Ovary (tissue), 9 donors: ENCODE measurements around the gene CDCA4. TPM values are rescaled to one million over a fixed set of nuclear protein-coding genes. Genes with fewer than 3 reads are reported as not detected.

Experiments
- DNase-seq, 5 donors: peaks; one replicate each; pipeline ENCODE4 v3.0.0-alpha.2; 2019 to 2020
- H3K27ac ChIP-seq, 2 donors: fragments of 200-600 bp; one replicate each; pipeline versions ENCODE4 v1.5.1 to v1.8.0; 2019 to 2022
- H3K27me3 ChIP-seq: fragments of 200-600 bp; one replicate; pipeline ENCODE4 v1.8.0; 2022
- H3K36me3 ChIP-seq: fragments of 200-600 bp; sonication (generic); one replicate; pipeline ENCODE4 v1.5.1; 2019
- H3K4me1 ChIP-seq: one replicate; pipeline ENCODE4 v1.8.1; 2013; ENCODE audit warnings: mild to moderate bottlenecking, moderate library complexity; ENCODE audit not compliant: insufficient read depth
- H3K4me3 ChIP-seq: fragments of 200-600 bp; sonication (generic); one replicate; pipeline ENCODE4 v1.5.1; 2017
- H3K9me3 ChIP-seq, 2 donors: fragments of 200-600 bp in 1 of 2; sonication (generic) in 1 of 2; one replicate each; pipeline versions ENCODE4 v1.5.1 to v1.8.1; 2013 to 2019; ENCODE audit warnings: mild to moderate bottlenecking in 1 of 2, moderate library complexity in 1 of 2
- EP300 ChIP-seq: sonication (generic); formaldehyde crosslinking; IDR thresholded peaks from one replicate; pipeline ENCODE4 v1.6.1; 2017; ENCODE audit warnings: antibody characterized with exemption
- POLR2A ChIP-seq: fragments of 450-650 bp; IDR thresholded peaks from one replicate; pipeline ENCODE4 v1.6.1; 2017; ENCODE audit warnings: antibody characterized with exemption, mild to moderate bottlenecking, moderate library complexity
- WGBS, 3 donors: extraction: QIAGEN DNeasy Blood & Tissue Kit in 1 of 3; methylation state at CpG; one replicate each; pipeline versions ENCODE4 v1.1.5 to v1.1.7; 2013 to 2017; 5-methylcytosine and 5-hydroxymethylcytosine counted together
- intact Hi-C, 4 donors: fragments of 100-400 bp; cut with DNase I; formaldehyde crosslinking; loops; one replicate each; pipeline versions ENCODE4 v1.11.0 to v1.15.1; 2022 to 2023
- polyA plus RNA-seq, 2 donors: library from polyadenylated mRNA; stranded (reverse); fragments of 200-250 nt in 1 of 2; fragments of 350-450 nt in 1 of 2; fragmentation: Illumina TruSeq in 1 of 2; extraction: RNeasy Lipid Tissue Mini Kit (QIAGEN cat#74804) in 1 of 2; gene quantifications; one replicate each; pipeline ENCODE4 v1.2.3, GENCODE V29; 2013 to 2014
- total RNA-seq, 7 donors: library from RNA; depleted of rRNA in 2 of 7; stranded (reverse); fragments of >200 nt in 2 of 7; fragmentation: NEBNext Ultra II Directional in 3 of 7; extraction: Animal tissue kit (Norgen Biotek cat#: 25700) in 3 of 7; gene quantifications; one replicate each; pipeline versions ENCODE4 v1.1.0 to v1.2.4, GENCODE V29; 2016 to 2023
- TF ChIP-seq, protein P1 (sequence below), 3 donors: fragments of 450-650 bp in 2 of 3; fragments of 200-600 bp in 1 of 3; IDR thresholded peaks; one replicate each; pipeline versions ENCODE4 v1.5.1 to v1.8.0; 2016 to 2022; ENCODE audit warnings: antibody characterized with exemption in 3 of 3, mild to moderate bottlenecking in 1 of 3
- donor health status: DM: no; HTN: no; CAD: no; lungs with moderate emphysema.
- donor health status: DM: no; HTN: no; CAD: no.
- donor health status: Bipolar disorder and iron deficiency.
- donor health status: DM: yes; HTN: yes; CAD: no.
- donor health status: DM: no; HTN: no; CAD: no.
- donor health status: DM: yes; HTN: yes; CAD: no.

The CDCA4 gene
- total and polyA plus RNA-seq, 9 donors: 2.9 to 9.4 (median 7.4) TPM

DNA sequence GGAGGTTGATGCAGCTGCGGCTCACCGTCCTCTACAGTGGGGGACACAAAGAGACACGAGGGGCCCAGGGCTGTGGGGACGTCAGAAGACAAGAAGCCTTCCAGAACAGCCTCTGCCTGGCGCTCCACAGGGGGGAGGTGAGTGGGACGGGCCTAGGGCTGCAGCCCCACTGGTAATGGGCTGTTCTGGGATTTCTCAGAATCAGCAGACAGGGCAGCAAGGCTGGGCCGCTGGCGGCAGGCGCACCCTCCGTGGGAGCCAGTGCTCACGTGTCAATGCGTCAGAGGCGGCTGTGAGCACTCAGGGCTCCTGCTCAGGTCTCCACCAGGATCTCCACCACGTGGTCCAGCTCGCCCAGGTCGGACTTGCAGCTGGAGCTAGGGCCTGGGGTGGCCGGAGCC lies 10.0 kb downstream of the CDCA4 start:
- 66 to 74% (median 72%) methylated on average over 17 of the region's 17 CpGs for WGBS, 3 donors
- no peak for DNase-seq
- Histone ChIP-seq H3K27ac (no peak overlapping the region), H3K27me3 (no peaks in the 10 kb centered on the region), H3K4me1 (no peaks in the 10 kb centered on the region), H3K9me3 (no peaks in the 10 kb centered on the region), H3K36me3 (no peaks in the 10 kb centered on the region), H3K4me3 (no peak overlapping the region)
- TF ChIP-seq POLR2A (no peak), EP300 (no peak)
- TF ChIP-seq, protein P1, sequence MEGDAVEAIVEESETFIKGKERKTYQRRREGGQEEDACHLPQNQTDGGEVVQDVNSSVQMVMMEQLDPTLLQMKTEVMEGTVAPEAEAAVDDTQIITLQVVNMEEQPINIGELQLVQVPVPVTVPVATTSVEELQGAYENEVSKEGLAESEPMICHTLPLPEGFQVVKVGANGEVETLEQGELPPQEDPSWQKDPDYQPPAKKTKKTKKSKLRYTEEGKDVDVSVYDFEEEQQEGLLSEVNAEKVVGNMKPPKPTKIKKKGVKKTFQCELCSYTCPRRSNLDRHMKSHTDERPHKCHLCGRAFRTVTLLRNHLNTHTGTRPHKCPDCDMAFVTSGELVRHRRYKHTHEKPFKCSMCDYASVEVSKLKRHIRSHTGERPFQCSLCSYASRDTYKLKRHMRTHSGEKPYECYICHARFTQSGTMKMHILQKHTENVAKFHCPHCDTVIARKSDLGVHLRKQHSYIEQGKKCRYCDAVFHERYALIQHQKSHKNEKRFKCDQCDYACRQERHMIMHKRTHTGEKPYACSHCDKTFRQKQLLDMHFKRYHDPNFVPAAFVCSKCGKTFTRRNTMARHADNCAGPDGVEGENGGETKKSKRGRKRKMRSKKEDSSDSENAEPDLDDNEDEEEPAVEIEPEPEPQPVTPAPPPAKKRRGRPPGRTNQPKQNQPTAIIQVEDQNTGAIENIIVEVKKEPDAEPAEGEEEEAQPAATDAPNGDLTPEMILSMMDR (IDR thresholded peaks at IDR 0.05): no peak
- intact Hi-C loops: no loop called here

DNA sequence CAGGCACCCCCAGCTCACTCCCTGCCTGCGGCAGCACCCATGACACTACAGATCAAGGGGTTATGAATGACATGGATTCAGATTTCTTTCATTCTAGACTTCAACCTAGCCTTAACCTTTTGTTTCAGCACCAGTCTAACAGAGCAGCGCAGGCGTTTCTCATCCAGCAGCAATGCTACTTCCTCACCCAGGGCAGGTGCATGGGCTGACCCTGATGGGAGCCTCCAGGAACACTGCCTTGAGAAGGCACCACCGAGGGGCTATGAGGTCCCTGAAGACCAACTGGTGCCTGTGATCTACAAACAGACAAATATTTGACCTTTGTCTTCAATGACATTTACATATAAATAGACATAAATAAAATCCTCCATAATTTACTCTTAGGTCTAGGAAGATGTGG lies 10.8 kb downstream of the CDCA4 start:
- TF ChIP-seq, protein P1 (IDR thresholded peaks at IDR 0.05): no peak
- no peak for TF ChIP-seq EP300
- TF ChIP-seq POLR2A: no peak
- Histone ChIP-seq H3K27me3 (no peaks in the 10 kb centered on the region), H3K4me1 (no peaks in the 10 kb centered on the region), H3K36me3 (no peaks in the 10 kb centered on the region), H3K4me3 (no peak overlapping the region), H3K9me3 (no peaks in the 10 kb centered on the region), H3K27ac (no peak overlapping the region)
- DNase-seq: no peak
- 77 to 83% (median 82%) methylated on average over 4 of the region's 4 CpGs for WGBS, 3 donors
- intact Hi-C loops: no loop called here

DNA sequence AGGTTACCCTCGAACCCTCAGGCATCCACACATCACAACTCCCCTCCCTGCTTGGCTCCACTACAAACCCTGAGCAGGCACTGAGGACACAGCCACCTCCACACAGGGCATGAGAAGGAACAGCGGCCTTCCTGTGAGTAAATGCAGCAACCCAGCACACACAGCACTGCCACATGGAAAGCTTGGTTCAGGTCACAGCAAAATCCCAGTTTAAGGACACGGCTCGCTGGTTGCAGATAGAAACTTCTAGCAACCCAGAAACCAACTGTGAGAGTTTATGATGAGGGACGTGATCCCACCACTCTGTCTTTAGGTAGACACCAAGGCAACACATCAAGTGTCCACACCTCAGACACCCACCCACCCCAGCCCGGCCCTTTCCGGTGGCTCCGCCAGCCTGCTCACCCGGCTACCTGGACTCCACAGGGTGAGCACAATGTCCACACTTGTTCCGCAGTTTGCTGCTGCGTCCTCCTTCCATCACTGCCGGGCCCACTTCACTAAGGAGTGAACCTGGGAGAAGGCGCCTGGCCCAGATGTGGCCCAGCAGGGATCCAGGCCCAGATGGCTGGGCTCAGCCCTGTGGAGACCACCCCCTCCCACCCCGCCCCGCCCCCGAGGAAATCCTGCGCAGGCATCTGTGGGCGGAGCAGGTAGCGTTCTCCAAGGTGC lies 13.2 kb downstream of the CDCA4 start:
- no peak overlapping the region for H3K27ac ChIP-seq
- H3K9me3 ChIP-seq: no peaks in the 10 kb centered on the region
- no peak for DNase-seq
- 92 to 95% (median 92%) methylated on average over 19 of the region's 19 CpGs for WGBS, 3 donors
- H3K27me3 ChIP-seq: no peaks in the 10 kb centered on the region
- H3K36me3 ChIP-seq: no peaks in the 10 kb centered on the region
- H3K4me1 ChIP-seq: no peaks in the 10 kb centered on the region
- no peak overlapping the region for H3K4me3 ChIP-seq
- intact Hi-C loops: no loop called here
- TF ChIP-seq EP300: no peak
- TF ChIP-seq POLR2A: no peak
- TF ChIP-seq, protein P1 (IDR thresholded peaks at IDR 0.05): no peak

DNA sequence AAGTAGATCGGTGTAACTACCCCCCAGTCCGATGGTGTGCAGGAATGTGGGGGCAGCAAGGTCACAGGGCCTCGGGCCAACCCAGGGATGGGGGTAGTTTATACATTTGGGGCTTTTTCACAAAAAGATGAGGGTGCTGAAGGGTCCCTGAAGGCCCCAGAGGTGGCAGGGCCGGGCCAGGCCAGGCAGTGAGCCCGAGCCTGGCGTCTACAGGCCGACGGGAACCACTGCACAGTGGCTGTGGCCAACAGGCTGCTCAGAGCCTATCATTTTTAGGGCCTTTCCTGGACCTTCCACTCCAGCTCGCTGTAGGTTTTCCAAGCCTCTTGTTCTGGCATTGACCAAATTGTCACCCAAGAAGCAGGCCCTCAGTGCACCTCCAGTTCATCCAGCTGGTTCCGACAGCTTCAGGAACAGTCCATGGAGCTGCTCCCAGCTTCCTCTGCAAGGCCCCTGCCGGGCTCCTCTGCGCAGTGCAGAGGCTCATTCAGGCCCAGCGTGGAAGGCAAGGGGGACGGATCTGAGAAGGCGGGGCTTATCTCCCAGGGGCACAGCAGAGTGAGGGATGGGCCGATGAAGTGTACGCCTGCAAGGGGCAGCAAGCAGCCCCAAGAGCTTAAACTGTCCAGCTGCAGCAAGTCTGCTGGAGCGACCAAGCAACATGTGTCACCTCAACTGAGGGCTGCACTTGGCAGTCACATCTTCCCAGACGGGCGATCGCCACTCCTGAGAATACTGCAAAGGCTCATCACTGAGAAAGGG lies 13.9 kb downstream of the CDCA4 start:
- intact Hi-C loops: no loop called here
- Histone ChIP-seq H3K27ac (no peak overlapping the region), H3K4me3 (no peak overlapping the region), H3K4me1 (no peaks in the 10 kb centered on the region), H3K36me3 (no peaks in the 10 kb centered on the region), H3K9me3 (no peaks in the 10 kb centered on the region), H3K27me3 (no peaks in the 10 kb centered on the region)
- 58 to 74% (median 74%) methylated on average over 21 of the region's 21 CpGs for WGBS, 3 donors
- no peak for DNase-seq
- TF ChIP-seq, protein P1 (IDR thresholded peaks at IDR 0.05): no peak
- TF ChIP-seq POLR2A (no peak), EP300 (no peak)
